GM18508 (cell line): ENCODE data around the gene CELF2.

Source experiments
- ATAC-seq: cut with Tn5 transposase; IDR thresholded peaks from one replicate; pipeline ENCODE4 v1.9.1; 2021; ENCODE audit warnings: moderate number of reproducible peaks; ENCODE audit not compliant: insufficient read depth, unreplicated experiment

Gene CELF2

DNA sequence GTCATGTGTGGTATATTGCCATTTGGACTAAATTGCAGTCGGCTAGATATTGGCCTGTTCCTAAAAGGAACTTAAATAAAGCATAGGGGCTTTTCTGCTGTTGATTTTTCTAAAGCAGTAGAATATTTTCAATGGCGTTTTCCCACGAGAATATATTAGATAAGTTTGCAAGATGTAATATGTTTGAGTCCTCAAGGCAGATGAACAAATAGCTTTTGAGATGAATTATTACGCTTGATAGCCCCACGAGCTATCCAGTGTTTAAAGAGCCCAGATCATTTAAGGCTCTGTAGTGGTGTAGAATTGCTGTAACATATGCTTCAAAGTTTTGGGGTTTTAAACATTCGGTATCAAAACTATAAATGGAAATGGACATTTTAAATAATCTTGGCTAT, 2.9 kb downstream of the CELF2 start:
- no peak for ATAC-seq

DNA sequence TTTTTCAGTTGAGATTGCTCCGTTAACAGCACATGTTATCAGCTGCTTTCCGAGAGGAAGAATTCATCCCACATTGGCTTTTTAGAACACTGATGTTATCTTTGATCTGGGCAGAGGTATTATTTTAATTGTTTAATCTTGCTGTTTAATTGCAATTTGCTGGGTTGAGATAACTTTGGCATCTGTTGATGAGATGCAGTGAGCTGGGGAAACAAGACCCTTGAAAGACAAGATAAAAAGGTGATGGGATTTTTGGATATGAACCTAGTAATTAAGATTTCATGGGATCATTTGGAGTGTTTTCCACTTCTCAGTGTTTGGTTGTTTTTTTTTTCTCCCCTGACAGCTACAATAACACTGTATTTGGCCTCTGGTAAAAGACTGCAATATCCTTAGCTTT, 4.5 kb downstream of the CELF2 start:
- no peak for ATAC-seq

DNA sequence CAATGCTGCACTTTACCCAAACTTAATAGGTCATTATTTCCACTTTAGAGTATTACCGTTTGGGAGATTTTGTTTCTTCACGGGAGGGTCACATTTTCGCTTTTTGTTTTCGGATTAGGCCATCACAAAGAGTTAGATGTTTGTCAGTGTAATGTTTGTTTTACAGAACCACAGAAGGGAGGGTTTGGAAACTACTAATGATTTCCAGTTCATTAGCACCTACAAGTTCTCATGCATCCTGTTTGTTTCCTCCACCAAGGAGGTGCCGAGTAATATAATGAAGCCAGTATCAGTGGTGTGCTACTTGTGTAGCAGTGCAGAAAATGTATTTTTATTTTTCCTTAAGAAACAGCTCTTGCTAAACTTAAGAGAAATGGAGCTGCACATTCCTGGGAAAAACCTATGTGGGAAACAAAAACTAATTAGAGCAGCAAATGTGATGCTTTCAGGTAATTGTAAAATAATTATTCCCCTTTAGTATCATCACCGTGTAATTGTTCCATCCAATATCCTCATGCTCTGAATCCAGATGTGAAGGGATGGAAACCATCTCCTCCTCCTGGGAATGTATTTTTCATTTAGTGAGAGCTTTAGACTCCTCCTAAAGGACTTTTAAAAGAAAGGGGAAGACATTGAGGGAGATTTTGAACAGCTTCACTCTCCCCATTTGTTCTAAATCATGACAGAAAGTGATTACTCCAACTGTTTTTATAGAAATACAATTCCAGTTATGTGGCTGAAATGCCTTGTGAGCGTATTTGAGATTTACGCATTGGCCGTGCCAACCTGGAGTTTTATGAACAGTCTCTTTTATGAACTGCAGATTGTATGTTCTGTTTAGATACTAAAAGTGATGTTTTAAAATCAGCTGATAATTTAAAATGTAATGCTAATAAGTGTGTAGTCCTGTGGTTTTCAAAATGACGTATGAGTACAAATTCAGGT, 5.6 kb downstream of the CELF2 start:
- ATAC-seq = no peak

DNA sequence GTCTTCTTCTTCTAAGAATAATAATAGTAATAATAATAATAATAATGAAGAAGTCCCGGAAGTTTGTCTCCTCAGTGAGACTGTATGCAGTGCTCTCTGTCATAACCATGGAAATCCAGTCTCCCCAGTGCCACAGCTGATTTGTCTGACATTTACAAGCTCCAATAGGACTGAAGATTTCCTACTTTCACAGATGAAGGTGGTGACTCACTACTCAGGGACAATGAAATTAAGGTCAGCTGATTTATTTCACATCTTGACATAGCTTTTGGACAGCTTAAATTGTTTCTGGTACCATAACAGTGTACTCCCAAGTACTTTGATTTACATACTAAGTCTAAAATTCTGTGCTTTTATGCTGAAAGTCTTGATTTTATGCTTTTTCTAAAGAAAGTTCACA, 6.9 kb downstream of the CELF2 start:
- ATAC-seq = no peak

DNA sequence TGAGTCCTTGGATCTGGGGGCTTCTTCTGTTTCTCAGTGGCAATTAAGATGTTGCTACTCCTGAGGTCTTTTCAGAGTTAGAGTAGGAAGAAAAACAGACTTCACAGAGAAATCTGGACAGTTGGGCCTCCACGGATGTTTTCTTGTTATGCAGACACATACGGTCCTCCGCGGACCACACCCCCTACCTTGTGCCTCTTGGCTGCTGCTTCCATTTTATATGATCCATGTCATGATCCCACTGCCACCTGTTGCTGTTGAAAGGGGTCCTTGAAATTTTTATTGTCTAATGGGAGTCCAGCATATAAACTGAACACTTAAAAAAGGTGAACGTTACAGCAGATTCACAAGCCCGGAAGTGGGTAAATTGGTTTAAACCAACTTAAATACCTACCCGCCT, 8.3 kb downstream of the CELF2 start:
- no peak for ATAC-seq

DNA sequence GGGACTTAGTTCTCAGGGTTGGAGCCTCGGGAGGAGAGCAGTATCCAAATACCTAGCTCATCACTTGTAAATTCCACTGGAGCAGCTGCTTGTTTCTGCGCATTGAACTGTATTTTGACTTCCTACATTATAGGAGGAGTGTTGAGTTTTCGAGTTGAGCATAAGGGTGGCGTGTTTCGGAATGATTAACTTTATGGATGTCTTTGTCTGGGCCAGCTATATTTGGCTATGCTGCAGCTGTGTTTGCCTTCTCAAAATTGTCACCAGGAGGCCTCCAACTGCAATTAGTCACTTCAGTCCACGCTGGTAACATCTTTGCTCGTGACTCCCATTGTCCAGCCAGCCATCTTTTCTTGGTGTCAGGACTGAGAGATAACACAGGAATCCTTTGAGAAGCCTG, 9.1 kb downstream of the CELF2 start:
- no peak for ATAC-seq

DNA sequence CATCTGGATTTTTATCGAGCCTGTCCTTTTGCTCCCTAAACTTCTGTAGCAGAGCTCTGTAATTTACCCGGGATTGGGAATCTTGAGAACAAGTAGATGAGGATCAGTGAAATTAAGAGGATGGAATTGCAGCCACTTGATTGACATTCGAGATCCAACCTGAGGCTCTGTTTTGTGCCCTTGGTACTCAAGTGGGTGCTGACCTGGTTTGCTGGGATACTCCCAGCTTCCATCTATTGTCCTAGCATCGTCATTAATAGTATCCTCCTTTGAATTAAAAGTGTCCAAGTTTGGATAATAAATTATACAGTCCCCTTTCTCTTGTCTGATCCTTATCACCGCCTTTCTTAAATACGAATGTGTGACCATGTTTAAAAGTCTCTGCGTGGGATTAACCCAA, 17.1 kb downstream of the CELF2 start:
- ATAC-seq = no peak

DNA sequence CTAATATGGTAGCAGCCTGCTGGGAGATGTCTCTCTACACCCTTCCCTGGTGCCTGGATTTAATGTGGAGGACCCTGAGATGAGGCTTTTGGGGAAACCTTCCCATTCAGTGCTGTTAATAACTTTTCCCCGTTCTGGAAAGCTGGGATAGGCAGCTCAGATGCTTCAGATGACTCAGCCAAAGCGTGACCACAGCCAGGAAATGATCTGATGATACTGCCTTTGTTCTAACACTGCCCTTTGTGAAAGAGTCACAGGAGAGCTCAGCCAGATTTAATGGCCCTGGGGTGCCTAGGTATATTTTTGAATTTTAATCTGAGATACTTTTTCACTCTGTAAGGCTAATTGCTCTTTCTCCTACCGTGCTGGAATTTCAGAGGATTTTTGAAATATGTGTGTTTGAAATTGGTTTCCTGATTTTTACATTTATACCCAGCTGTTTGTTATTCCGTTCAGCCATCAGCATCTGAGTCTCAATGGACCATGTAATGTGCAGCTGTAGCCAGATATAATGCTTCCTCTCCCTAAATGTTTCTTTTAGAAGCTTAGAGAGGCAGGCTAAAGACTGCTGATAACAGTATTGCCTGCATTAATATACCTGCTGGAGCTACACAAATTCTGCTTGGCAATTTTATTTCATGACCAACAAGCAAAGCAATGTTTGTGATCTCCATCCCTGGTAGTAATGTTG, 17.8 kb downstream of the CELF2 start:
- ATAC-seq = no peak

DNA sequence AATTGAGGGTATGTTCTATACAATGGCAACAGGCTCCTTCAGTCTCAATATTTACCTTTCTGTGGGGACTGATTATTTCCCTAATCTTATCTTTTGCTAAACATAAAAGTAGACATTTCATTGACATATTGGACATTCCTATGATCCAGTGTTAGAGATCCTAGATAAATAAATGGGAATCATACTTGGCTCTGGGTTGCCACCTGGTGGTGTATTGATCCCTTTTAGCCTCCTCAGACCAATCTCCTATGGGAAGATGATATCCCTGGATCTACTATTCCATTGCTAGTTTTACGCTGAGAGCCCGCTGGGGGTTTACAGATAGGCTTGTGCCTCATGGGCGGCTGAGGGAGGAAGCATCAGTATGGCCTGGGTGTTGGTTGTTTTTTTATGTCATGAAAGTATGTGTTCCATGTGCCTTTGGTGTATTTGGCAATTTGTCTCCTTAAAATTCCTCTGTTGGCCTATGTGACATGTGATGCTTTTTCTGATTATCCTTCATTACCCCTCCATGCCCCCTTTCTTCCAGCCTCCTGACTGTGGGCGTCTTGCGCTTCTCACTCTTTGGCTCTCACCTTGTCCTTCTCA, 18.8 kb downstream of the CELF2 start:
- ATAC-seq = no peak

DNA sequence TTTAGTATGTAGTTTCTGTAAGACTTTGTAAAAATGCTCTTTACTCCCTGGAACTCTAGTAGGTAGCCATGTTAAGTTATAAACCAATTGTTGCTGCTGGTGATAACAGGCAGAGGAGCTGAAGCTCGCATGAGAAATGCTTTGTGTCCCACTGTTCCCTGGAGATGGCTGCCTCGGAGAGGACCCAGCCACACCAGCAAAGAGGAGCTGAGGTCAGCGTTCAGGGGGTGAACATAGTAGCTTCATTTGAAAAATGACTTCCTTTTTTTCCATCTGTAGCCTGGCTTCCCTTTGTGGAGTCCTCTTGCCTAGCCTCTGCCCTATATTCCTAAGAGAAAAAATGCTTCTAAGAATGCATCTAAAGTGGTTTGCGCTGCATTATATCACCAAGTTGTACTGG, 20.3 kb downstream of the CELF2 start:
- no peak for ATAC-seq

DNA sequence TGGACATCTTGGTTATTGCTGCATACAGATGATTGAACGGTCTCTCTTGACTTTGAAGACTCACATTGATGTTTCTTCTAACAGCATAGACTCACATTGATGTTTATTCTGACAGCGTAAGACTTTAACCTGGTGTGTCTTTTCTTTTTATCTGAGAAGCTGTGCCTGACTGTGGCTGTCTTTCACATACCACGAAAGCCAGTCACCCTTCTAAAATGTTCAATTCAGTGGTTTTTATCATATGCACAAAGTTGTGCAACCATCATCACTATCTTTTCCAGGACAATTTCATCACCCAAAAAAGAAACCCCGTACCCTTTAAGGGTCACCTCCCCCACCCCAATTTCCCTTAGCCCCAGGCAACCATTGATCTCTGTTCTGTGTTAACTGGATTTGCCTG, 24.7 kb downstream of the CELF2 start:
- ATAC-seq = no peak

DNA sequence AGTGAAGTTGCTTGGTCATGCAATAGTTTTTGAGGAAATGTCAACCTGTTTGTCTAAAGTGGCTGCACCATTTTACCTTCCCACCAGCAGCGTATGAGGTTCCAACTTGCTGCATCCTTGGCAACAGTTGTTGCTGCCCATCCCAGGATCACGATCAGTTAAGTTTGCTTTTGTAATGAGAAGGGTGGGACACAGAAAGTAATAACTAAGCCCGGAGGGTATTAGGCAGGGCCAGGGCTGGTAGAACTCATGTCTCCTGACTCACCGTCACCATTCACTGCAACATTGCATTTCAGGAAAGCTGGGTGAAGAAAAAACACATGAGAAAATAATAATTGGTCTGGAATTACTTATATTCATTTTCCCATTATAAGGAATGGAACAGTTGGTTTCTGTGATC, 25.4 kb downstream of the CELF2 start:
- ATAC-seq = no peak

DNA sequence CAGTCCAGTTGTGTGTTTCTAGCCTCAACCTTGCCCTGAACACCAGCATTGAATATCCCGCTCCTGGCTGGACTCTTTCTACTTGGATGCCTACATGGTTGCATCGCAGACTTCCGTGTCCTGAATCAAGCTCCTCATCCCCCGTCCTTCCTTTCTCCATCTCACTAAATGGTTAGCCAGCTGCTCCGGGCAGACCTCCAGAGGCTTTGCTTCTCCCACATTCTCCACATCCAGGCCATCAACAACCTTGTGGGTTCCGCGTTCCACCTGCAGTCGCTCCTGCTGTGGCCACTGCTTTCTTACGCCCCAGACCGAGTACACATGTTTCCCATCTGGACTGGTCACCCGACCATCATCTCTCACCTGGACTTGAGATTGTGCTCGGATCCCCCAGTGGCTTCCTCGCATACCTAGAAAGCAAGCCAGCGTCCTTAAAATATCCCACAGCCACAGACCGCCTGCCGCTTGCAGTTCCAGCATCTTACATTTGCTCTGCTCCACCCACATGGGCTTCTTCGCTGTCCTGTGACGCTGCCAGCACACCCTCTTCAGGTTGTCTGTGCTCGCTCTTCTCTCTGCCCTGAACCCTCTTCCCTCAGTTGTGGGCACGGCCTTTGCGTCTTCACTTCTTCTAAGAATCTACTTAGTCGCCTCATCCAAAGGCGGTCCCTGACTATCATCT, 25.9 kb downstream of the CELF2 start:
- no peak for ATAC-seq

DNA sequence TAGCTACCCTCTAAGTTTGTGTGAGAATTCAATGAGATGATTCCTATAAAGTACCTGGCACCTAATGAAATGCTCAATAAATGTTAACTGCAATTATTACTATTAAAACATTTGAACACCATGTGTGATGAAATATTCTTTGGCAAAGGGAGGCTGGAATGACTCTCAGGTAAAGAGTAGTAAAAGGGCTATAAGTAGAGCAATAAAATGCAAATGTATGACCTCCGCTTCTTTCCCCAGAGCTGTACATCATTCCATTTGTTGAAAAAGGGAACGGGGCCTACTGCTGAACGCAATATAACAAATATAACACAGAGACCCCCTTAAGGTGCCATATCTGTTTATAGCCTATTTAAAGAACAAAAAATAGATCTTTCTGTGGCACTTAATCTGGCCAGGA, 27.8 kb downstream of the CELF2 start:
- no peak for ATAC-seq

DNA sequence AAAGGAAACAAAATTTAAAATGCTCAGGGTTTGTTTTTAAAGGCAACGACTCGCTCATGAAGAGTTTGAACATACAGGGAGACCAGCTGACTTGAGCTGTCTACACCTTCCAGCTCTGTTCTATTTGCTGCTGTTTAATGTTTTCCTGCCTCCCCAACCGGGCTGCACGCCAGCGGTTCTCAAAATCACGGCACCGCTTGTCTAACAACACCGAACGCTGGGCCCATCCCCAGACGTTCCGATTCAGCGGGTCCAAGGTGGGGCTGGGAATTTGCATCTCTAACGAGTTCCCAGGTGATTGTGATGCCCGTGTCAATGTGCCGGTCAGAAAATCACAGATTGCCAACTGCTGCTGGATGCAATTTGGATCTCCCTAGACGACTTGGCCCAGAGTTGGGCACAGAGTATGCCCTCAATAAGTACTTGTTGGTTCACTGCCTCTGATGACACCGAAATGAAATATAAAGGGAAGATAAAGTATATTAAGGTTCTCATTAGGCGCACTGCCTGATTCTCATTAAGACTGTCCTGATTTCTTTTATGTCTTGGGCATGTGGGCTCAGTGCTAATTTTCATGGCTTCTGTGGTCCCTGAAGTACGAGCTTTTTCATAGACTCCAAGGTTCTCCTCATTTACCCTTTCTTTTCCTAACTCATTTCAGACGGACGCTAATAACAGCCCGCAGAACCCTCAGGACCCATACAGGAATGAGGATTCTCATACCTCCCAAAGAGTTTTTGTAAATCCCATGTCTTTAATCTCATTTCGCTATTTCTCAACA, 28.5 kb downstream of the CELF2 start:
- ATAC-seq = no peak

DNA sequence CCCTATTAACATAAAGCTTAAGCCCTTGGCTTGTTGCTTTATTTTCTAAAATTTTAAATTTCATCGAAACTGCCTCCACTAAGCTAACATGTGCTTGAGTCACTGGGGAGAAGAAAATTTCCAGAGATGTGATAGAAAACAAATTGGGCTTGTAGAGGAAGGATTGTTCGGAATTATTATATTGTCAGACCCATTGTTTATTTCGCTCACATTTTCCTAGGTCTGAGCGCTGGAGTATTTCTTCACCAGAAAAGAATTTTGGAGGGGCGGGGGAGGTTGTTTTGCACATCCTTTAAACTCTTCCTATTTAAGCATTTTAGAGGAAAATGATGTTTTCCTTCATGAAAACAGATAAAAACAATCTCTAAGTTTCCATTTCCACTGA, 29.1 kb downstream of the CELF2 start:
- ATAC-seq = no peak

DNA sequence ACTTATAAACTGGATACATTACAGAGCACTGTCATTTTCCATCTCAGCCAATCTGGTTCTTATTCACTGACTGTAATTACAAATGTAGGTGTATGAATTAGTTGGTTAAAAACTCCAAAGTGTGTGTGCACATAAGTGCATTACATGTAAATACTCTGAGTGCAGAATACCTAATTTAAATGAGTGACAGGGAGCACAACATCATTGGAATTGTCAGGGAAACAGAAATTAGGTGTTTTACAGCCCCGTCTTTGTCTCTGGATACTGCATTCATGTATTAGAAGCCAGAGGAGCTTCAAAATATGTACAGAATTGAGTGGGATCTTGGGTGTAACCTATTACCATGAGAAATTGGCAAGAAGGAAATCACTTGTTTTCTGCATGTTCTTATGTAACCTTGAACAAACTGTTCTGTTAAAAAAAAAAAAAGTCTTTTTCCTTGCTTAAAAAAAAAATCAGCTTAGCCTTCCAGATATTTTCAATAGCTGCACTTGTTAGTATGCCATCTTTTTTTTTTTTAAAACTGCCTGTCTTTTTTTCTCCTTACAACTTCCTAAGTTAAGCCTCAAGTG, 31.1 kb downstream of the CELF2 start:
- no peak for ATAC-seq

DNA sequence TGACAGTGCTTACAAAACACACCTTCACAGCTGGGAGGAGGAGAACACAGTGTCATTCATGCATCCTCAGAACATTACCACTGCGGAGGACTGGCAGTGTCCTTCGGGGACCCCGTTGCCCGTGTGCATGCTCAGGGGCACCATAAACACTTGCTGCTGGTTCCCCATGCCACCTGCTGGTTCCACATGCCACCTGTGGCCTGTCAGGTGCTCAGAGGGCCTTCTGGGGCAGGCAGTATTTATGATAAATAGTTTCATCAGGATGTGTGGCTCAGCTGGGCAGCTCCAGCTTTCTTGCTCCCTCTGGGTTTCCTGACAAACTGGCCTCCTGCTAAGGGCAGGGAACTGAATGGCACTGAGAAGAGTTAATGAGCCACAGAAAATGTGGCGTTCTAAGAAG, 32.1 kb downstream of the CELF2 start:
- no peak for ATAC-seq

DNA sequence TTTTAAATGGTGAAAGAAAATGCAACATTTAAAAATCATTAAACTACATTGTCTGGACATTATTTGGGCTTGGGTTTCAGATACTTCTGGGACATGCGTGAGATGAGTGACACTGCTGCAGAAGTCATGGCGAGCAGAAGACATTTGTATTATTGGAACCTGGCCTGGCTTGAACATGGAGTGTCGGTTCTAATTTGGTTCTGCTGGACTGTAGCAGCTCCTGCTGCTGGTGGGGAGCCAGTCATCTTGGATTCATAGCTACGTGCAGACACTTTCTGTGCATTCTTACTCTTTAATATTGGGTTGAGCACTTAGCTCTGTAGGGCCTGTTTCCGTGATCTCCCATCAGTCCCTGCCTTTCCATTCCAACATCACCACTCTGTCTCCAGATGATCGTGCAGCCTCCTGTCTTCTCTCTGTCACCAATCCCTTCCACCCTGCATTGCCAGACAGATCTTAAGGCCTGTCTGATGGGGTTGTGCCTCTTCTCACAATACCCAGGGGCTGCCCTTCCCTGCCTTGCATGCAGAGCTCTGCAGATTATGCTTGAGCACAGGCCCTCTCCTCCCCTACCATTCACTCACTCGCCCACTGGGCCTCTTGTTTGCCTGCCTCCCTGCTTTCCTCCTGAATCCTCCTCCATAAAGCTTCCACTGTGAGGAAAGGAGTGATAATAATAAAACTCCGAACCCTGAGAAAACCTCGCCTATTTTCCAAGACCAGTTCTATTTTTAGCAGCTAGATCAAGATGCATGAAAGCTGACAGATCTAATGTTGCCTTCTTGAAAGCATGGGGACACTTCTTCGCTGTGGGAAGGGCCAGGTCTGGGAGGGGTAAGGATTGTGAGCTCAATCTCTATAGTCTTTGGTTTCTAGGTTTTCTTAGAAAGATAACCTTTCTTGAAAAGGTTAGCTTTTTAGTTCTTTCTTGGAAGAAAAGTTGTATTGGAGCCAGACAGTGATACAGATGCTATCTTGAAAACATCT, 32.9 kb downstream of the CELF2 start:
- no peak for ATAC-seq
